Astrocyte (in vitro differentiated cells and primary cell): Measurements from ENCODE around the gene SIRT6. TPM values are rescaled to one million over a fixed set of nuclear protein-coding genes. Genes with fewer than 3 reads are reported as not detected.

ENCODE experiments used
- DNase-seq: peaks from one replicate; pipeline ENCODE4 v3.0.0-alpha.2; 2010; ENCODE audit warnings: low read depth
- FAIRE-seq: peaks from 2 replicates; lab custom pipeline; 2011; peaks lifted over from hg19 to GRCh38; lab: Jason Lieb, UNC
- H2AFZ ChIP-seq: 2 replicates; pipeline ENCODE4 v1.6.0; 2012; ENCODE audit warnings: low read depth, low read length, inconsistent platforms
- H3K27ac ChIP-seq: 2 replicates; pipeline ENCODE4 v1.5.1; 2011; ENCODE audit warnings: low read depth, low read length, inconsistent platforms
- H3K27me3 ChIP-seq: 2 replicates; pipeline ENCODE4 v1.6.0; 2011; ENCODE audit warnings: low read length, inconsistent platforms; ENCODE audit not compliant: insufficient read depth
- H3K36me3 ChIP-seq: 2 replicates; pipeline ENCODE4 v1.5.1; 2011; ENCODE audit warnings: low read length, inconsistent platforms; ENCODE audit not compliant: insufficient read depth
- H3K4me1 ChIP-seq: 2 replicates; pipeline ENCODE4 v1.5.1; 2011; ENCODE audit warnings: low read length, inconsistent platforms; ENCODE audit not compliant: insufficient read depth
- H3K4me2 ChIP-seq: 2 replicates; pipeline ENCODE4 v1.6.0; 2012; ENCODE audit warnings: low read length, inconsistent platforms
- H3K4me3 ChIP-seq: 2 replicates; pipeline ENCODE4 v1.5.1; 2011; ENCODE audit warnings: low read depth, mild to moderate bottlenecking, low read length, inconsistent platforms; ENCODE audit not compliant: insufficient read depth
- H3K79me2 ChIP-seq: 2 replicates; pipeline ENCODE4 v1.6.0; 2012; ENCODE audit warnings: mild to moderate bottlenecking, low read length, inconsistent platforms; ENCODE audit not compliant: insufficient read depth
- H3K9ac ChIP-seq: 2 replicates; pipeline ENCODE4 v1.6.0; 2012; ENCODE audit warnings: mild to moderate bottlenecking, low read length, inconsistent platforms
- H3K9me3 ChIP-seq: 2 replicates; pipeline ENCODE4 v1.5.1; 2012; ENCODE audit warnings: low read depth, mild to moderate bottlenecking, low read length, inconsistent platforms; ENCODE audit not compliant: insufficient read depth
- H4K20me1 ChIP-seq: 2 replicates; pipeline ENCODE4 v1.6.0; 2012; ENCODE audit warnings: low read length, inconsistent platforms; ENCODE audit not compliant: insufficient read depth
- H3K27ac Mint-ChIP-seq: one replicate; pipeline ENCODE4 v1.8.0; 2021; ENCODE audit warnings: mild to moderate bottlenecking, mixed read lengths; ENCODE audit not compliant: unreplicated experiment
- H3K27me3 Mint-ChIP-seq: one replicate; pipeline ENCODE4 v1.8.0; 2021; ENCODE audit warnings: low read depth, mixed read lengths; ENCODE audit not compliant: unreplicated experiment
- H3K36me3 Mint-ChIP-seq: one replicate; pipeline ENCODE4 v1.8.0; 2021; ENCODE audit warnings: low read depth, mixed read lengths; ENCODE audit not compliant: unreplicated experiment
- H3K4me1 Mint-ChIP-seq: one replicate; pipeline ENCODE4 v1.8.0; 2021; ENCODE audit warnings: low read depth, mixed read lengths; ENCODE audit not compliant: unreplicated experiment
- H3K4me3 Mint-ChIP-seq: one replicate; pipeline ENCODE4 v1.8.0; 2021; ENCODE audit warnings: mild to moderate bottlenecking, moderate library complexity, mixed read lengths; ENCODE audit not compliant: unreplicated experiment
- H3K9me3 Mint-ChIP-seq: one replicate; pipeline ENCODE4 v1.8.0; 2021; ENCODE audit warnings: mild to moderate bottlenecking, mixed read lengths; ENCODE audit not compliant: unreplicated experiment
- CTCF ChIP-seq: IDR thresholded peaks from 2 replicates; pipeline ENCODE4 v1.5.1; 2011; ENCODE audit warnings: low read depth, mild to moderate bottlenecking, inconsistent platforms, low read length, moderate library complexity; ENCODE audit not compliant: insufficient read depth
- EZH2 ChIP-seq: IDR thresholded peaks from 2 replicates; pipeline ENCODE4 v1.6.1; 2012; ENCODE audit warnings: mild to moderate bottlenecking, low read length, inconsistent platforms; ENCODE audit not compliant: insufficient read depth
- total RNA-seq: library from RNA; stranded (reverse); gene quantifications from 2 replicates; pipeline ENCODE4 v1.2.1, GENCODE V29; 2021

The SIRT6 gene
- total RNA-seq, 1 donor from 2014 or later: 29.2 TPM

- Histone ChIP-seq H3K9ac (no peak overlapping the region), H3K9me3 (no peaks in the 10 kb centered on the region), H3K4me1 (no peaks in the 10 kb centered on the region), H3K4me2 (no peak overlapping the region), H2AFZ (no peak overlapping the region), H3K27me3 (peaks cover 6% of the 10 kb centered on the region), H3K79me2 (peaks cover 17% of the 10 kb centered on the region), H3K27ac (no peak overlapping the region), H3K36me3 (peaks cover 2% of the 10 kb centered on the region), H4K20me1 (peaks cover 20% of the 10 kb centered on the region), H3K4me3 (no peak overlapping the region)
- no peak for FAIRE-seq
- no peak for TF ChIP-seq CTCF
- no peak for TF ChIP-seq EZH2
- no peak for DNase-seq
- H3K9me3 Mint-ChIP-seq: peaks cover 3% of the 10 kb centered on the region
- peaks cover 10% of the 10 kb centered on the region for H3K36me3 Mint-ChIP-seq
- peaks cover 13% of the 10 kb centered on the region for H3K27me3 Mint-ChIP-seq
- peaks cover 2% of the 10 kb centered on the region for H3K4me1 Mint-ChIP-seq
- H3K27ac Mint-ChIP-seq: no peak overlapping the region
- H3K4me3 Mint-ChIP-seq: no peak overlapping the region
These were observed 5.2 kb downstream of the SIRT6 start for GRCh38 chr19:4177146-4177545.

- no peak overlapping the region for H3K27ac Mint-ChIP-seq
- no peak for FAIRE-seq
- H3K9me3 Mint-ChIP-seq: peaks cover 5% of the 10 kb centered on the region
These were observed 6.8 kb downstream of the SIRT6 start for GRCh38 chr19:4175669-4175931.

More at GRCh38 chr19:4175669-4175931, 6.8 kb downstream of the SIRT6 start:
- Histone ChIP-seq H3K4me3 (no peak overlapping the region), H3K9ac (no peak overlapping the region), H2AFZ (no peak overlapping the region), H3K27me3 (peaks cover 9% of the 10 kb centered on the region), H4K20me1 (peaks cover 22% of the 10 kb centered on the region), H3K4me2 (no peak overlapping the region), H3K4me1 (no peaks in the 10 kb centered on the region), H3K36me3 (peaks cover 2% of the 10 kb centered on the region), H3K9me3 (no peaks in the 10 kb centered on the region), H3K27ac (no peak overlapping the region), H3K79me2 (peaks cover 3% of the 10 kb centered on the region)
- Mint-ChIP-seq H3K4me3 (no peak overlapping the region), H3K4me1 (no peaks in the 10 kb centered on the region), H3K27me3 (peaks cover 17% of the 10 kb centered on the region), H3K36me3 (peaks cover 10% of the 10 kb centered on the region)
- DNase-seq: no peak
- TF ChIP-seq EZH2: no peak
- no peak for TF ChIP-seq CTCF
